SK-N-SH (cell line): ENCODE data around the gene PDIA6.

Experiments
- CTCF ChIP-seq: fragments of 200-600 bp; sonication (generic); IDR thresholded peaks from 2 replicates; pipeline ENCODE4 v1.6.1; 2017; ENCODE audit warnings: antibody characterized with exemption, mild to moderate bottlenecking, moderate library complexity
- REST ChIP-seq: IDR thresholded peaks from 2 replicates; pipeline ENCODE4 v1.6.1; 2012; ENCODE audit warnings: mild to moderate bottlenecking, low read depth, low read length, moderate library complexity
- RXRA ChIP-seq: IDR thresholded peaks from 2 replicates; pipeline ENCODE4 v1.4.0; 2012; ENCODE audit warnings: low read depth, mild to moderate bottlenecking, borderline replicate concordance
- YY1 ChIP-seq: IDR thresholded peaks from 2 replicates; pipeline ENCODE4 v1.4.0; 2012; ENCODE audit warnings: low read depth, mild to moderate bottlenecking

GRCh38 chr2:10820562-10820961 lies 8.0 kb upstream of the PDIA6 start:
- TF ChIP-seq RXRA = no peak
- TF ChIP-seq YY1 = no peak
- no peak for TF ChIP-seq CTCF
- no peak for TF ChIP-seq REST
